ENCODE data around the gene FHOD1.
A peak's percentile ranks its signal among the peaks of the same experiment; 100 is the strongest.

The FHOD1 gene

GRCh38 chr16:67191411-67191994, 55.8 kb downstream of the FHOD1 start:
- Histone ChIP-seq H3K27me3 (ENCODE audit: control insufficient read depth in 1 of 2, insufficient read depth in 2 of 2, low read length in 2 of 2) (no peaks in the 10 kb centered on the region), H3K4me1 (ENCODE audit: control insufficient read depth in 1 of 2, insufficient read depth in 2 of 2, low read length in 2 of 2) (peaks cover 16 to 32% of the 10 kb centered on the region in 2 donors), H3K36me3 (ENCODE audit: control insufficient read depth in 1 of 2, insufficient read depth in 2 of 2, low read length in 2 of 2) (peaks cover 31 to 34% of the 10 kb centered on the region in 2 donors), H3K9ac (ENCODE audit: low read depth in 1 of 2, low read length in 2 of 2) (no peak overlapping the region), H3K4me3 (ENCODE audit: low read depth in 1 of 2, low read length in 2 of 2) (peak overlapping the region; percentile 12 to 92), H3K27ac (ENCODE audit: low read depth, low read length) (no peak overlapping the region), H3K9me3 (ENCODE audit: control insufficient read depth in 1 of 2, low read length in 2 of 2) (no peaks in the 10 kb centered on the region)

DNA sequence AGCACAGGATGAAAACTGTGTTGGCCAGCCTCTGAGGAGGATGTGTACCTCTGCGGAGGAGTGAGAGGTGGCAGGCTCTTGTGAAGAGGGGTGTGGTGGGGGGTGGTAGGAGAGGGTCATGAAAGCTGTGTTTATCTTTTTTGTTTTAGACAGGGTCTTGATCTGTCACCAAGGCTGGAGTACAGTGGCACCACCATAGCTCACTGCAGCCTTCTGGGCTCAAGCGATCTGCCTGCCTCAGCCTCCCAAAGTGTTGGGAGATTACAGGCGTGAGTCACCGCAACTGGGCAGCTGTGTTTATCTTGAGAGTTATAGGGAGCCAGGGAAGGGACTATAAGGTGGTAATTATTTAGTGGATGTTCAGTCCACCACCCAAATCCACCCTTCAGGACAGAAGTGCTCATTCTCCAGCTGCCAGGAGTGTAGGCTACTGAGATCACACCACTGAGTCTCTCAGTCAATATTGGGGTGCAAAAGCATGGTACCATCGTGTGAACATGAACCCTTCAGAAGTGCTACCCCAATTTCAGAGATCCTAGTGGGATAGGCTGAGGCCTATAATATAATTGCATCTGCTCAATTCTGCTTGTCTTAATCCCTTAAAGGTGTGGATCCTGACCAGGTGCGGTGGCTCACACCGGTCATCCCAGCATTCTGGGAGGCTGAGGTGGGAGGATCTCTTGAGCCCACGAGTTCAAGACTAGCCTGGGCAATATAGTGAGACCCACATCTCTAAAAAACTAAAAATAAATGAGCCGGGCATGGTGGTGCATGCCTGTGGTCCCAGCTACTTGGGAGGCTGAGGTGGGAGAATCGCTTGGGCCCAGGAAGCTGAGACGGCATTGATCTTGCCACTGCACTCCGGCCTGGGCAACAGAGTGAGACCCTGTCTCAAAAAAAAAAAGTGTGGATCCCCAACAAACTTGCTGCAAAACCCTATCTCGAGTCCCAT, 56.6 kb downstream of the FHOD1 start:
- no peak overlapping the region for H3K27ac ChIP-seq (ENCODE audit: low read depth, low read length)
- H3K27me3 ChIP-seq (ENCODE audit: control insufficient read depth in 1 of 2, insufficient read depth in 2 of 2, low read length in 2 of 2): no peaks in the 10 kb centered on the region
- peaks cover 21 to 33% of the 10 kb centered on the region in 2 donors for H3K4me1 ChIP-seq (ENCODE audit: control insufficient read depth in 1 of 2, insufficient read depth in 2 of 2, low read length in 2 of 2)
- H3K9me3 ChIP-seq (ENCODE audit: control insufficient read depth in 1 of 2, low read length in 2 of 2): no peaks in the 10 kb centered on the region
- H3K36me3 ChIP-seq (ENCODE audit: control insufficient read depth in 1 of 2, insufficient read depth in 2 of 2, low read length in 2 of 2): peaks cover 23 to 26% of the 10 kb centered on the region in 2 donors
- H3K9ac ChIP-seq (ENCODE audit: low read depth in 1 of 2, low read length in 2 of 2): no peak overlapping the region
- no peak overlapping the region for H3K4me3 ChIP-seq (ENCODE audit: low read depth in 1 of 2, low read length in 2 of 2)

DNA sequence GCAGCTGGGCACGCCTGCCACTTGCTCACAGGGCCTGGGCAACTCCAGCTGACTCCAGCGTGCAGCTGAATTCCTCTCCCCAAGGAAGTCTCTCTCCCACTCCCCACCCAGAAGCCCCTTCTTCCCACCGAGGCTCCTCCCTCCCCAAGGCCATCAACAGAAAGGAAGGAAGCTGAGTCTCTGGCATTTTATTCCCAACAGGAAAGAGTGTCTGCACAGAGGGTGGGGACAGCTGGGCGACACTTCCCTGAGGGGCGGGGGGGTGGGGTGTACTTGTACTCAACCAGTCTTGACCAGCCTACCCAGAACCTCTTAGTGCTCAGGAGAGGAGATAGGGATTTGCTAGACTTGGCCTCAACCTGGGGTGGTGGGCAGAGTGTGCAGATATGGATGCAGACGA, 57.2 kb downstream of the FHOD1 start, which contains the start of gene EXOC3L1:
Gene EXOC3L1, minus strand, starts transcription at position 96 of the 400 bp plus-strand sequence. CDS start 460 bp downstream, outside the sequence.
- no peak within 1 kb of the TSS for H3K27ac ChIP-seq (ENCODE audit: low read depth, low read length)
- no peaks in the 10 kb centered on the region for H3K27me3 ChIP-seq (ENCODE audit: control insufficient read depth in 1 of 2, insufficient read depth in 2 of 2, low read length in 2 of 2)
- H3K36me3 ChIP-seq (ENCODE audit: control insufficient read depth in 1 of 2, insufficient read depth in 2 of 2, low read length in 2 of 2): peaks cover 17 to 19% of the 10 kb centered on the region in 2 donors
- no peak within 1 kb of the TSS for H3K9ac ChIP-seq (ENCODE audit: low read depth in 1 of 2, low read length in 2 of 2)
- no peak within 1 kb of the TSS for H3K4me3 ChIP-seq (ENCODE audit: low read depth in 1 of 2, low read length in 2 of 2)
- peaks cover 27 to 40% of the 10 kb centered on the region in 2 donors for H3K4me1 ChIP-seq (ENCODE audit: control insufficient read depth in 1 of 2, insufficient read depth in 2 of 2, low read length in 2 of 2)
- no peaks in the 10 kb centered on the region for H3K9me3 ChIP-seq (ENCODE audit: control insufficient read depth in 1 of 2, low read length in 2 of 2)

DNA sequence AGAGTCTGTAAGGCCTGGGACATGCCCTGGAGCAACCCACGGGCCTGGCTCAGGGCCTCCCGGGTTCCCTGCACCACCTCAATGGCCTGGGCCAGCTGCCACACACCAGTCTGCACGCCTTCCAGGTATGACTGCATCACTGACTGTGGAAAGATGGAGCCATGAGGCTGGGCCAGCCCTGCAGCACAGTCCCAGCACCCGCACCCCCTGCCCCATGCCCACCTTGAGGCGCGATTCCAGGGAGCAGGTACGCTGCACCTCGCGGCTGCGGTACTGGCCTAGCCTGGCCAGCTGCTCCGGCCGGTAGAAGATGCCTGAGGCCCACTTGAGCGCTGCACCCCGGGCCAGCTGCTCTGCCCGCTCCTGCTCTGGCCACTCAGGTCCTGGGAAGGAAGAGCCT, 58.5 kb downstream of the FHOD1 start:
- Histone ChIP-seq H3K4me1 (ENCODE audit: control insufficient read depth in 1 of 2, insufficient read depth in 2 of 2, low read length in 2 of 2) (peaks cover 30 to 39% of the 10 kb centered on the region in 2 donors), H3K27me3 (ENCODE audit: control insufficient read depth in 1 of 2, insufficient read depth in 2 of 2, low read length in 2 of 2) (no peaks in the 10 kb centered on the region), H3K9ac (ENCODE audit: low read depth in 1 of 2, low read length in 2 of 2) (no peak overlapping the region), H3K9me3 (ENCODE audit: control insufficient read depth in 1 of 2, low read length in 2 of 2) (no peaks in the 10 kb centered on the region), H3K36me3 (ENCODE audit: control insufficient read depth in 1 of 2, insufficient read depth in 2 of 2, low read length in 2 of 2) (peaks cover 5 to 7% of the 10 kb centered on the region in 2 donors), H3K27ac (ENCODE audit: low read depth, low read length) (no peak overlapping the region), H3K4me3 (ENCODE audit: low read depth in 1 of 2, low read length in 2 of 2) (no peak overlapping the region)

- H3K27ac ChIP-seq (ENCODE audit: low read depth, low read length): no peak overlapping the region
Observed at GRCh38 chr16:67188323-67188722, 59.0 kb downstream of the FHOD1 start.

DNA sequence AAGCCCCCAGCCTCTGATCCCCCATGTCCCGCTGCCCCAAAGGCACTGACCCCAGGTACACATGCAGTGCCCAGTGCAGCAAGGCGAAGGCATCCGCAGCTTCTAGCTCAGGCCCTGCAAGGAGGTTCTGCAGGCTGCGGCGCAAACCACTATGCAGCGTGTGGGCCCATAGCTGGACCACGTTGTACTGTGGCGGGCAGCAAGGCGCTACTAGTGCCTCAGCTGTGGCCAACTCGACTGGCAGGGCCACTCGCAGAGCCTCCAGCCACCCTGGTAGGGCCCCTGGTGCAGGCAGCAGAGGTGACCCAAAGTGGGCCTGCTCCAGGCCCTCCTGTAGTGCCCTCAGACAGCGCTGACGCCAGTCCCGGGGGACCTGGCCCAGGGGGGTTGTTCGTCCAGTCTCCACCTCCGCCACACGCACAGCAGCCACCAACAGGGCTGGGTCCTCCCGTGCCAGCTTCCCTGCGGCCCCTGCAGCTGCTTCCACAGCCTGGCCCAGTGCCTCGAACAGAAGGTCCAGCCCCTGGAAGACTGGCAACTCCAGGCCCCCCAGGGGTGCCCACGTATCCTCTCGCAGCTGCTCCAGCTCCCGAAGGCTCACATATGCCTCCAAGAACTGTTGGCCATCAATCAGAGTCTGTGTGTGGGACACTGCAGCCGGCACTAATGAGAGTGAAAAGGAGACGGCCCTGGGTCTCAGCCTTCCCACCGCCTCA, 59.9 kb downstream of the FHOD1 start:
- Histone ChIP-seq H3K4me1 (ENCODE audit: control insufficient read depth in 1 of 2, insufficient read depth in 2 of 2, low read length in 2 of 2) (peaks cover 27 to 31% of the 10 kb centered on the region in 2 donors), H3K36me3 (ENCODE audit: control insufficient read depth in 1 of 2, insufficient read depth in 2 of 2, low read length in 2 of 2) (no peaks in the 10 kb centered on the region), H3K27me3 (ENCODE audit: control insufficient read depth in 1 of 2, insufficient read depth in 2 of 2, low read length in 2 of 2) (no peaks in the 10 kb centered on the region), H3K4me3 (ENCODE audit: low read depth in 1 of 2, low read length in 2 of 2) (no peak overlapping the region), H3K9ac (ENCODE audit: low read depth in 1 of 2, low read length in 2 of 2) (no peak overlapping the region), H3K27ac (ENCODE audit: low read depth, low read length) (no peak overlapping the region), H3K9me3 (ENCODE audit: control insufficient read depth in 1 of 2, low read length in 2 of 2) (no peaks in the 10 kb centered on the region)

More at GRCh38 chr16:67188323-67188722, 59.0 kb downstream of the FHOD1 start:
- Histone ChIP-seq H3K4me3 (ENCODE audit: low read depth in 1 of 2, low read length in 2 of 2) (no peak overlapping the region), H3K27me3 (ENCODE audit: control insufficient read depth in 1 of 2, insufficient read depth in 2 of 2, low read length in 2 of 2) (no peaks in the 10 kb centered on the region), H3K36me3 (ENCODE audit: control insufficient read depth in 1 of 2, insufficient read depth in 2 of 2, low read length in 2 of 2) (peaks cover 2% of the 10 kb centered on the region in 2 donors), H3K9ac (ENCODE audit: low read depth in 1 of 2, low read length in 2 of 2) (no peak overlapping the region), H3K9me3 (ENCODE audit: control insufficient read depth in 1 of 2, low read length in 2 of 2) (no peaks in the 10 kb centered on the region), H3K4me1 (ENCODE audit: control insufficient read depth in 1 of 2, insufficient read depth in 2 of 2, low read length in 2 of 2) (peaks cover 27 to 34% of the 10 kb centered on the region in 2 donors)

GRCh38 chr16:67186550-67186950, 60.7 kb downstream of the FHOD1 start:
- H3K36me3 ChIP-seq (ENCODE audit: control insufficient read depth in 1 of 2, insufficient read depth in 2 of 2, low read length in 2 of 2): no peaks in the 10 kb centered on the region
- no peak overlapping the region for H3K27ac ChIP-seq (ENCODE audit: low read depth, low read length)
- H3K9ac ChIP-seq (ENCODE audit: low read depth in 1 of 2, low read length in 2 of 2): no peak overlapping the region
- no peaks in the 10 kb centered on the region for H3K9me3 ChIP-seq (ENCODE audit: control insufficient read depth in 1 of 2, low read length in 2 of 2)
- peaks cover 27 to 29% of the 10 kb centered on the region in 2 donors for H3K4me1 ChIP-seq (ENCODE audit: control insufficient read depth in 1 of 2, insufficient read depth in 2 of 2, low read length in 2 of 2)
- no peaks in the 10 kb centered on the region for H3K27me3 ChIP-seq (ENCODE audit: control insufficient read depth in 1 of 2, insufficient read depth in 2 of 2, low read length in 2 of 2)
- H3K4me3 ChIP-seq (ENCODE audit: low read depth in 1 of 2, low read length in 2 of 2): no peak overlapping the region

DNA sequence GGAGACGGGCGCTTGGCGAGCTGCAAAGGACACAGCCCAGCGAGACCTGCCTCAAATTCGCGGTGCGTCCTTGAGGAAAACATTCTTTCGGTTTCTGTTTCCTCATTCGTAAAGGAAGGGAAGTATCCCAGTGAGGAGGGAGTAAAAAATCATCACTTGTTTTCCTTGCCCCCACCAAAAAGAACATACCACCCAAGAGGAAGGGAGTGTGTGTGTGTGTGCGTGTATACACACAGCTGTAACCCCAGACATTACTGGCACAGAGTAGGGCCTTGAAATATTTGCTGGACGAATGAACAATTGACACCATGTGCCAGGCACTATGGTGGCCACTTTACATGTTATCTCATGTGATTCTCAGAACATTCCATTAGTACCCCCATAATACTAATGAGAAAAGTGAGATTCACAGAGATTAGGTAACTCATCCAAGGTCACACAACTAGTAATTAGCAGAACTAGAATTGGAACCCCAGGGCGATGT, 61.6 kb downstream of the FHOD1 start:
- Histone ChIP-seq H3K9me3 (ENCODE audit: control insufficient read depth in 1 of 2, low read length in 2 of 2) (no peaks in the 10 kb centered on the region), H3K27me3 (ENCODE audit: control insufficient read depth in 1 of 2, insufficient read depth in 2 of 2, low read length in 2 of 2) (no peaks in the 10 kb centered on the region), H3K4me1 (ENCODE audit: control insufficient read depth in 1 of 2, insufficient read depth in 2 of 2, low read length in 2 of 2) (peaks cover 26 to 32% of the 10 kb centered on the region in 2 donors), H3K9ac (ENCODE audit: low read depth in 1 of 2, low read length in 2 of 2) (no peak overlapping the region), H3K4me3 (ENCODE audit: low read depth in 1 of 2, low read length in 2 of 2) (peak overlapping the region; percentile 71 to 82), H3K36me3 (ENCODE audit: control insufficient read depth in 1 of 2, insufficient read depth in 2 of 2, low read length in 2 of 2) (no peaks in the 10 kb centered on the region), H3K27ac (ENCODE audit: low read depth, low read length) (no peak overlapping the region)

- no peaks in the 10 kb centered on the region for H3K9me3 ChIP-seq (ENCODE audit: control insufficient read depth in 1 of 2, low read length in 2 of 2)
- H3K4me3 ChIP-seq (ENCODE audit: low read depth in 1 of 2, low read length in 2 of 2): peak overlapping the region; percentile 71 to 82
- no peak overlapping the region for H3K9ac ChIP-seq (ENCODE audit: low read depth in 1 of 2, low read length in 2 of 2)
- H3K4me1 ChIP-seq (ENCODE audit: control insufficient read depth in 1 of 2, insufficient read depth in 2 of 2, low read length in 2 of 2): peaks cover 26 to 32% of the 10 kb centered on the region in 2 donors
- H3K27me3 ChIP-seq (ENCODE audit: control insufficient read depth in 1 of 2, insufficient read depth in 2 of 2, low read length in 2 of 2): no peaks in the 10 kb centered on the region
- no peak overlapping the region for H3K27ac ChIP-seq (ENCODE audit: low read depth, low read length)
- no peaks in the 10 kb centered on the region for H3K36me3 ChIP-seq (ENCODE audit: control insufficient read depth in 1 of 2, insufficient read depth in 2 of 2, low read length in 2 of 2)
Observed at GRCh38 chr16:67184995-67185650, 62.2 kb downstream of the FHOD1 start.
